GM12891 (cell line): ENCODE measurements around the gene NIPSNAP3A.

Source experiments
- DNase-seq: peaks from one replicate; pipeline ENCODE4 v3.0.0; 2011; ENCODE audit warnings: low spot score; ENCODE audit not compliant: insufficient read length
- FAIRE-seq: peaks from 2 replicates; lab custom pipeline; 2011; peaks lifted over from hg19 to GRCh38; lab: Jason Lieb, UNC
- PAX5 ChIP-seq: IDR thresholded peaks from 2 replicates; pipeline ENCODE4 v1.6.1; 2011; ENCODE audit warnings: low read length, moderate library complexity, mild to moderate bottlenecking; ENCODE audit not compliant: insufficient read depth, severe bottlenecking
- POLR2A ChIP-seq: IDR thresholded peaks from 2 replicates; pipeline ENCODE4 v1.6.1; 2011; ENCODE audit warnings: low read depth, low read length, control low read depth
- POLR2AphosphoS5 ChIP-seq: IDR thresholded peaks from 2 replicates; pipeline ENCODE4 v1.6.1; 2011; ENCODE audit warnings: low read depth, low read length, control low read depth
- POU2F2 ChIP-seq: IDR thresholded peaks from 2 replicates; pipeline ENCODE4 v1.6.1; 2011; ENCODE audit warnings: low read depth, mild to moderate bottlenecking, control low read depth, low read length, moderate library complexity
- SPI1 ChIP-seq: IDR thresholded peaks from 2 replicates; pipeline ENCODE4 v1.6.1; 2011; ENCODE audit warnings: low read depth, low read length, control low read depth
- TAF1 ChIP-seq: IDR thresholded peaks from 2 replicates; pipeline ENCODE4 v1.6.1; 2011; ENCODE audit warnings: low read depth, low read length, control low read depth

Gene NIPSNAP3A

DNA sequence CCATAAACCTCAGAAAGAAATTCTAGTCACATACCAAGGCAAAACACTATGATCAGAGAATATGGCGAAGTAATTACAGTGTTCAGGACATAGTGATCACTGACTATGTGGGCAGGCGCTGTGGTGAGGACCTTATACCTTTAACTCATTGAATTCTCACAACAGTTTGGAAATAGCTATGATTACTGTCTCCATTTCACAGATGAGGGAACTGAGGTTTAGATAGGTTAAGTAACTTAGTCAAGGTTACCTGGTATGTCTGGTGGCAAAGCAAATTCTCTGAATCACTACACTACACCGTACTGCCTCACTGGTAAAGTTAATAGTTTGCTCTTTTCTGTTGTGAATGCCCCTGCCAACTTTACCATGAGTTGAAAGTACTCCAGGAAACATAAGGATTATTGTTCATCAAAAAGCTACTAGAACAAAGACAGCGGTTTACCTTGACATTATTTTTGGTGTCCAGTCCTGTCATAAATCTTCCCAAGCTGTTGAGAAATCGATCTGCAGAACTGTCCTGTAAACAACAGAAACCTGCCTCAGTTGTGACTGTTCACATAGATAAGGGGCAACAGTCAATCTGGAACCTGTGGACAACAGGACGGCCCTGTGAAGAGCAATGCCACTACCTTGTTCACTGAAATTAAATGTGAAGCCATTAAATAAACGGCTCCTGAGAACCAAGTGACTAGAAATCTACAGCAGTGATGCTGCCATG lies 52.7 kb downstream of the NIPSNAP3A start:
- FAIRE-seq (no peak), DNase-seq (no peak)
- TF ChIP-seq PAX5 (no peak), POLR2AphosphoS5 (no peak), POU2F2 (no peak), TAF1 (no peak), SPI1 (no peak), POLR2A (no peak)

DNA sequence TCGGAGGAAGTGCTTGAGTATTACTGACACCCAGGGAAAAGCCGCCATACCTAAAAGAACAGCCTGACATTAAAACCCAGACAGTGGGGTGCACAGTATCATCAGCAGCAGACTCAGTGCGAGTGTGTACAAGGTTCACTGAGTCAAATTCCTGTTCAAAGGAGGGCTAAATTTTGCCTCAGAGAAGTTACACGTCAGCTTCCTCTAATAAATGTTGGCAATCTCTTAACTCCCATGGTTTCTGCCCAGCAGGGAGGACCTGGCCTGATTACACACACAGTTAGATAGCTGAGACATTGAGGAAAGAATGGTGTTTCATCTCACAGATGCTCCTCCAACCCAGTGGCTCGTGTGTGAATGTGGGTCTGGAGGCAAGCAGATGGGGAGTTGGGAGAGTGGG lies 54.6 kb downstream of the NIPSNAP3A start:
- TF ChIP-seq PAX5 (no peak), POLR2A (no peak), SPI1 (no peak), TAF1 (no peak), POLR2AphosphoS5 (no peak), POU2F2 (no peak)
- FAIRE-seq (no peak), DNase-seq (no peak)

DNA sequence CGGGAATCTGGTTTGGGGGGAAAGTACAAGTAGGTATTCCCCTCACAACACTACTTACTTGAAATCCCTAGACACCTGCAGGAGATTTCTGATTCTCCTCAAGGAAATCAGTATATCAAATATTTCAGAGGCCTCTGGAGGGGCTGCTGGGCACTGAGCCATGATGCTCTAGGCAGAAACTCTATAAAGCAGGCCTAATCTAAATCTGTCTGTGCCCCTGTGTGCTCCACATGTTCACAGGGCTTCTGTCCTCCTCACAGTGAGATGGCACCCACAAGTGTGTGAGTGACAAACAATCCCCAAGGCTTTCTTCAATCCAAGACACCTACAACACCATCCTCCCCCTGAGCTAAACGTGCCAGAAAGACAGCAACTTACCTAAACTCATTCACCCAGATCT lies 55.4 kb downstream of the NIPSNAP3A start:
- no peak for DNase-seq
- no peak for TF ChIP-seq TAF1
- TF ChIP-seq POU2F2: no peak
- TF ChIP-seq PAX5: no peak
- no peak for TF ChIP-seq SPI1
- FAIRE-seq: no peak

DNA sequence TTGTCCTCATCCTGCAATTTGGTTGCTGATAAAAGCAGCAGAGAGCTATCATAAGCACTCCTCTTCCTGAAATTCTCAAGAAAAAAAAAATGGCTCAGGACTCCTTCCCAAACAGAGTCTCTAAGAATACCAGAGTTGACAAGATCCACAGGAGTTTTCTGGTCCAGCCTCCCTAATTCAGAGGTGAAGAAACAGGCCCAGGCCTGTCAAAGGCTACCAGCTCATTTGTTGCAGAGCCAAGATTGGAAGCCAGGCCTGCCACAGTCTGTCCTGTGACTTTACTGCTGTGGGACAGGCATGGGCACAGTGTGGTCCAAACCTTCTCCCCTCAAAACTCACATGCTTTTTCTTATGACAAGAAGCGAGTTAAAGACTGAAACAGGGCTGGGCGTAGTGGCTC lies 58.0 kb downstream of the NIPSNAP3A start:
- FAIRE-seq: no peak
- no peak for DNase-seq
- TF ChIP-seq TAF1: no peak
- no peak for TF ChIP-seq POU2F2
- no peak for TF ChIP-seq POLR2AphosphoS5
- TF ChIP-seq POLR2A: no peak
- TF ChIP-seq PAX5: no peak
- no peak for TF ChIP-seq SPI1

DNA sequence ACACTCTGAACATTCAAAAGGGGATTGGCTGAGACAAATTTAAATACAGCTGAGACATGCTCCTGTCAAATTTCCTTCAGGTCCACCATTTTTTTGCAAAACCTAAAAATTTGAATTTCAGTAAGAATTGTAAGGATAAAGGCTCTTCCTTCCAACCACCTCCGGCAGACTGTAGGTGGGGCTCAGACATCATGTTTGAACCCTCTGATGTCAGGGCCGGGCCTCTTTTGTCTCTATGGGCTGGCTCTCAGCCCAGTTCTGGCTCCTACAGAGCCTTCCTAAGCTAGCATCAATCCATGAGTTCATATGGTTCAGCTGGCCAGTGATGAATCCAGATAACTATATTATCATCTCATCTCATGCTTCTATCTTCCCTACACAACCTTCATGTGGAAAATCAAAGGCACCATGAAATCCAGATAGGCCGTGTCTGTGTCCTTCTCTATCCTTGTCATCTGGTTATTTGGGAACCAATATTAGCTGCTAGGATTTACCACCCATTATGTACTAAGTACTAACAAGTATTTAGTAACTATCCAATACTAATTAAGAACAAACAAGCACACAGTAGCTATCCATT lies 60.6 kb downstream of the NIPSNAP3A start:
- FAIRE-seq (no peak), DNase-seq (no peak)

More for the DNA sequence above, 60.6 kb downstream of the NIPSNAP3A start:
- TF ChIP-seq POLR2A: no peak
- TF ChIP-seq POLR2AphosphoS5: no peak
- no peak for TF ChIP-seq TAF1
- no peak for TF ChIP-seq SPI1
- TF ChIP-seq PAX5: no peak
- TF ChIP-seq POU2F2: no peak
